Endothelial cell (in vitro differentiated cells): ENCODE data around the gene CCR5. TPM values are rescaled to one million over a fixed set of nuclear protein-coding genes. Genes with fewer than 3 reads are reported as not detected.
"Not testable (repeated sequence)": the region's sequence is repeated elsewhere in the genome, so short reads cannot be mapped to it uniquely, and the experiment has no call there.

ENCODE experiments used
- DNase-seq: peaks from one replicate; pipeline ENCODE4 v3.0.0; 2021; ENCODE audit warnings: low spot score
- H3K27ac Mint-ChIP-seq: one replicate; pipeline ENCODE4 v1.8.0; 2021; ENCODE audit warnings: mixed read lengths, inconsistent platforms; ENCODE audit not compliant: unreplicated experiment
- H3K27me3 Mint-ChIP-seq: one replicate; pipeline ENCODE4 v1.8.0; 2021; ENCODE audit warnings: mild to moderate bottlenecking, moderate library complexity, mixed read lengths, inconsistent platforms; ENCODE audit not compliant: unreplicated experiment
- H3K36me3 Mint-ChIP-seq: one replicate; pipeline ENCODE4 v1.8.0; 2021; ENCODE audit warnings: mild to moderate bottlenecking, low read depth, mixed read lengths, inconsistent platforms; ENCODE audit not compliant: unreplicated experiment
- H3K4me1 Mint-ChIP-seq: one replicate; pipeline ENCODE4 v1.8.0; 2021; ENCODE audit warnings: mild to moderate bottlenecking, mixed read lengths, inconsistent platforms; ENCODE audit not compliant: unreplicated experiment
- H3K4me3 Mint-ChIP-seq: one replicate; pipeline ENCODE4 v1.8.0; 2021; ENCODE audit warnings: mild to moderate bottlenecking, mixed read lengths, inconsistent platforms; ENCODE audit not compliant: unreplicated experiment
- H3K9me3 Mint-ChIP-seq: one replicate; pipeline ENCODE4 v1.8.0; 2021; ENCODE audit warnings: mixed read lengths, inconsistent platforms; ENCODE audit not compliant: unreplicated experiment
- long read RNA-seq: library from polyadenylated mRNA; unstranded; transcript quantifications from one replicate; pipeline ENCODE4 v2.0.0, GENCODE V29; 2020; ENCODE audit not compliant: unreplicated experiment
- total RNA-seq: library from RNA; stranded (reverse); fragmentation: NEBNext Ultra II Directional; extraction: Animal tissue kit (Norgen Biotek cat#: 25700); gene quantifications from one replicate; pipeline ENCODE4 v1.2.1, GENCODE V29; 2021; ENCODE audit not compliant: unreplicated experiment
- TF ChIP-seq, protein P1 (sequence below): fragments of 200-600 bp; sonication (generic); IDR thresholded peaks from one replicate; pipeline ENCODE4 v1.5.0; 2021; ENCODE audit warnings: antibody characterized with exemption; ENCODE audit not compliant: unreplicated experiment

Gene CCR5
- total RNA-seq = not detected
- long read RNA-seq = 0 reads

- peaks cover 7% of the 10 kb centered on the region for H3K4me1 Mint-ChIP-seq
- no peaks in the 10 kb centered on the region for H3K27me3 Mint-ChIP-seq
Observed at GRCh38 chr3:46370839-46371518, at the start of gene CCR5. TSS of gene CCR5 (plus strand) at chr3:46370946. CDS start at chr3:46372903, 1,957 bp downstream.

DNA sequence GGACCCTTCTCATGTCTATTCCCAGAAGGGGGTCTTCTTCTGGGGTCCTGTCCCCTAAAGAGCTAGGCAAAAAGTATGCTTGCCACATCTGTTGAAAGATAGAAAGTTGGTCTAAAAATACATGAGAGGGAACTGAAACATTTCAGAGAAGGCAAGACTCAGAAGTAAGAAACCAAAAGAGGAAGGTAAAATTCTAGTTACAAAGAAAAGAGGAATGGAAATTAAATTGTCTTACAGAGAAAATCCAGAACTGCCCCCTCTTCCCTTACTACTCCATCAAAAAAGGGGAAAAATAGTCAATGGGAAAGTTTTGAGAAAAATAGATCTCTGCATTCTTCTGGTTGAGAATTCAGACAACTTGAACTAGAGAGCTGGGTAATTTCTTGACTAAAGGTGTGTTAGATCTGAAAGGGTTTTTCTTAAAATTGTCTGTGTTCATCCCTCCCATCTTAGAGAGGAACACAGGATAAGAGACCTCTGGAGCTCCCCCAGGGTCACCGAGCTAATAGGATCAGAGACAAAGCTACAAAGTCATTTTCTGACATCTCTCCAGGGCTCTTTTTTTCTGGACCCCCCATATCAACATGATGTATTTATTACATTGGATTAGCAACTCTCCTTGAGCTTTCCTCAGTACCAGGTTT is 49.2 kb upstream of the CCR5 start:
- no peak overlapping the region for H3K4me3 Mint-ChIP-seq
- no peaks in the 10 kb centered on the region for H3K9me3 Mint-ChIP-seq
- no peak overlapping the region for H3K27ac Mint-ChIP-seq
- H3K27me3 Mint-ChIP-seq = peaks cover 1% of the 10 kb centered on the region
- H3K36me3 Mint-ChIP-seq = no peaks in the 10 kb centered on the region
- TF ChIP-seq, protein P1, sequence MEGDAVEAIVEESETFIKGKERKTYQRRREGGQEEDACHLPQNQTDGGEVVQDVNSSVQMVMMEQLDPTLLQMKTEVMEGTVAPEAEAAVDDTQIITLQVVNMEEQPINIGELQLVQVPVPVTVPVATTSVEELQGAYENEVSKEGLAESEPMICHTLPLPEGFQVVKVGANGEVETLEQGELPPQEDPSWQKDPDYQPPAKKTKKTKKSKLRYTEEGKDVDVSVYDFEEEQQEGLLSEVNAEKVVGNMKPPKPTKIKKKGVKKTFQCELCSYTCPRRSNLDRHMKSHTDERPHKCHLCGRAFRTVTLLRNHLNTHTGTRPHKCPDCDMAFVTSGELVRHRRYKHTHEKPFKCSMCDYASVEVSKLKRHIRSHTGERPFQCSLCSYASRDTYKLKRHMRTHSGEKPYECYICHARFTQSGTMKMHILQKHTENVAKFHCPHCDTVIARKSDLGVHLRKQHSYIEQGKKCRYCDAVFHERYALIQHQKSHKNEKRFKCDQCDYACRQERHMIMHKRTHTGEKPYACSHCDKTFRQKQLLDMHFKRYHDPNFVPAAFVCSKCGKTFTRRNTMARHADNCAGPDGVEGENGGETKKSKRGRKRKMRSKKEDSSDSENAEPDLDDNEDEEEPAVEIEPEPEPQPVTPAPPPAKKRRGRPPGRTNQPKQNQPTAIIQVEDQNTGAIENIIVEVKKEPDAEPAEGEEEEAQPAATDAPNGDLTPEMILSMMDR = no peak
- no peak for DNase-seq
- no peaks in the 10 kb centered on the region for H3K4me1 Mint-ChIP-seq

More at GRCh38 chr3:46370839-46371518, at the start of gene CCR5:
- no peak for DNase-seq
- H3K27ac Mint-ChIP-seq = no peak within 1 kb of the TSS
- H3K4me3 Mint-ChIP-seq = no peak within 1 kb of the TSS
- TF ChIP-seq, protein P1 = no peak
- H3K9me3 Mint-ChIP-seq = no peaks in the 10 kb centered on the region
- H3K36me3 Mint-ChIP-seq = no peaks in the 10 kb centered on the region

GRCh38 chr3:46324036-46324435 is 46.7 kb upstream of the CCR5 start:
- H3K4me1 Mint-ChIP-seq = no peaks in the 10 kb centered on the region
- H3K27me3 Mint-ChIP-seq = peaks cover 1% of the 10 kb centered on the region
- TF ChIP-seq, protein P1 = no peak
- H3K9me3 Mint-ChIP-seq = no peaks in the 10 kb centered on the region
- no peak overlapping the region for H3K27ac Mint-ChIP-seq
- DNase-seq = no peak
- H3K4me3 Mint-ChIP-seq = no peak overlapping the region
- no peaks in the 10 kb centered on the region for H3K36me3 Mint-ChIP-seq

- no peaks in the 10 kb centered on the region for H3K9me3 Mint-ChIP-seq
- H3K4me1 Mint-ChIP-seq = no peaks in the 10 kb centered on the region
- DNase-seq = no peak
- H3K27ac Mint-ChIP-seq = no peak overlapping the region
- H3K27me3 Mint-ChIP-seq = peaks cover 1% of the 10 kb centered on the region
- TF ChIP-seq, protein P1 = no peak
- H3K36me3 Mint-ChIP-seq = no peaks in the 10 kb centered on the region
- H3K4me3 Mint-ChIP-seq = no peak overlapping the region
Observed at GRCh38 chr3:46325645-46326300, 45.0 kb upstream of the CCR5 start.

- Mint-ChIP-seq H3K36me3 (peaks cover 13% of the 10 kb centered on the region), H3K4me1 (peaks cover 11% of the 10 kb centered on the region)
- not testable (repeated sequence) for H3K4me3 Mint-ChIP-seq, DNase-seq, H3K27ac Mint-ChIP-seq, H3K9me3 Mint-ChIP-seq, H3K27me3 Mint-ChIP-seq
Observed at GRCh38 chr3:46330676-46331075, 40.1 kb upstream of the CCR5 start.
